ENCODE results near the gene RRAD.
A peak's percentile ranks its signal among the peaks of the same experiment; 100 is the strongest.
"Not testable (repeated sequence)": the region's sequence is repeated elsewhere in the genome, so short reads cannot be mapped to it uniquely, and the experiment has no call there.

Gene RRAD

GRCh38 chr16:66898207-66898606 lies 27.1 kb downstream of the RRAD start:
- DNase-seq, result no peak

- DNase-seq, result not testable (repeated sequence)
Observed at GRCh38 chr16:66896682-66897081, 28.7 kb downstream of the RRAD start.

- no peak for DNase-seq
Observed at GRCh38 chr16:66895999-66896398, 29.3 kb downstream of the RRAD start.

- no peak for DNase-seq
Observed at GRCh38 chr16:66895689-66895979, 29.7 kb downstream of the RRAD start.

GRCh38 chr16:66894948-66895688 lies 30.2 kb downstream of the RRAD start:
- DNase-seq, result peak; percentile 44

- DNase-seq, result no peak
Observed at GRCh38 chr16:66894055-66894454, 31.3 kb downstream of the RRAD start.

GRCh38 chr16:66891797-66892196 lies 33.5 kb downstream of the RRAD start:
- no peak for DNase-seq

GRCh38 chr16:66891360-66891759 lies 34.0 kb downstream of the RRAD start:
- DNase-seq, result no peak

- DNase-seq, result no peak
Observed at GRCh38 chr16:66890799-66891198, 34.5 kb downstream of the RRAD start.

- no peak for DNase-seq
Observed at GRCh38 chr16:66889622-66890021, 35.7 kb downstream of the RRAD start.

- DNase-seq, result no peak
Observed at GRCh38 chr16:66888647-66889615, 36.4 kb downstream of the RRAD start.

GRCh38 chr16:66886914-66887313 lies 38.4 kb downstream of the RRAD start:
- no peak for DNase-seq

GRCh38 chr16:66886321-66886720 lies 39.0 kb downstream of the RRAD start:
- no peak for DNase-seq

GRCh38 chr16:66885491-66885890 lies 39.8 kb downstream of the RRAD start:
- no peak for DNase-seq

- no peak for DNase-seq
Observed at GRCh38 chr16:66882702-66883101, 42.6 kb downstream of the RRAD start.

- DNase-seq, result no peak
Observed at GRCh38 chr16:66881964-66882508, 43.3 kb downstream of the RRAD start.

GRCh38 chr16:66881560-66881959 lies 43.8 kb downstream of the RRAD start:
- DNase-seq, result no peak

- no peak for DNase-seq
Observed at GRCh38 chr16:66881014-66881417, 44.3 kb downstream of the RRAD start.

GRCh38 chr16:66880288-66881013 lies 44.9 kb downstream of the RRAD start, which contains the start of gene PDP2:
Gene PDP2, plus strand, starts transcription at chr16:66880515. Its CDS starts 3,770 bp downstream, at chr16:66884285.
- DNase-seq, result peak; percentile 83

- DNase-seq, result no peak
Observed at GRCh38 chr16:66878067-66878466, 47.3 kb downstream of the RRAD start.

GRCh38 chr16:66874079-66874775 lies 51.1 kb downstream of the RRAD start:
- DNase-seq, result no peak

GRCh38 chr16:66873685-66874055 lies 51.7 kb downstream of the RRAD start:
- DNase-seq, result no peak

All from activated CD4-positive, alpha-beta T cell treated with anti-CD3 and anti-CD28 coated beads for 1 hour (primary cell).